KMS-11 (cell line): ENCODE data around the gene FSTL5.

ENCODE experiments used
- H2AFZ ChIP-seq: fragments of 200-600 bp; sonication (generic); 2 replicates; pipeline ENCODE4 v1.6.1; 2016; ENCODE audit warnings: antibody characterized with exemption, mixed run types, low read depth
- H3K27ac ChIP-seq: fragments of 200-600 bp; sonication (generic); 2 replicates; pipeline ENCODE4 v1.6.1; 2016; ENCODE audit warnings: mild to moderate bottlenecking, mixed run types
- H3K27me3 ChIP-seq: fragments of 200-600 bp; sonication (generic); 2 replicates; pipeline ENCODE4 v1.6.1; 2017; ENCODE audit warnings: mild to moderate bottlenecking, low read depth, mixed run types, moderate library complexity; ENCODE audit not compliant: insufficient read depth
- H3K36me3 ChIP-seq: fragments of 200-600 bp; sonication (generic); 2 replicates; pipeline ENCODE4 v1.6.1; 2017; ENCODE audit warnings: mild to moderate bottlenecking, mixed run types; ENCODE audit not compliant: insufficient read depth
- H3K4me1 ChIP-seq: fragments of 200-600 bp; sonication (generic); 2 replicates; pipeline ENCODE4 v1.6.1; 2016; ENCODE audit warnings: mild to moderate bottlenecking, low read depth, mixed run types; ENCODE audit not compliant: poor library complexity, severe bottlenecking
- H3K4me2 ChIP-seq: fragments of 200-600 bp; sonication (generic); 2 replicates; pipeline ENCODE4 v1.7.0; 2016; ENCODE audit warnings: mild to moderate bottlenecking, mixed run types
- H3K4me3 ChIP-seq: fragments of 200-600 bp; sonication (generic); IDR thresholded peaks from 2 replicates; pipeline ENCODE4 v1.6.1; 2017; ENCODE audit warnings: low read depth, low read length, mixed read lengths; ENCODE audit not compliant: insufficient read depth
- H3K79me2 ChIP-seq: fragments of 200-600 bp; sonication (generic); 2 replicates; pipeline ENCODE4 v1.6.1; 2016; ENCODE audit warnings: low read depth, mixed run types; ENCODE audit not compliant: insufficient read depth
- H3K9ac ChIP-seq: fragments of 200-600 bp; sonication (generic); 2 replicates; pipeline ENCODE4 v1.6.1; 2016; ENCODE audit warnings: mild to moderate bottlenecking, mixed run types
- H4K20me1 ChIP-seq: fragments of 200-600 bp; sonication (generic); 2 replicates; pipeline ENCODE4 v1.6.1; 2016; ENCODE audit warnings: mild to moderate bottlenecking, mixed run types; ENCODE audit not compliant: insufficient read depth
- CTCF ChIP-seq: fragments of 200-600 bp; sonication (generic); conservative IDR thresholded peaks from 2 replicates; pipeline ENCODE4 v1.6.1; 2017; ENCODE audit warnings: low read depth, mild to moderate bottlenecking, antibody characterized with exemption, low read length, moderate library complexity, mixed read lengths

The FSTL5 gene

GRCh38 chr4:161448550-161449180 lies 715.1 kb downstream of the FSTL5 start:
- no peaks in the 10 kb centered on the region for H3K79me2 ChIP-seq
- no peaks in the 10 kb centered on the region for H3K4me1 ChIP-seq
- no peak for TF ChIP-seq CTCF

GRCh38 chr4:161444626-161445025 lies 719.2 kb downstream of the FSTL5 start:
- TF ChIP-seq CTCF = no peak
- H3K4me1 ChIP-seq = no peaks in the 10 kb centered on the region
- H3K4me2 ChIP-seq = no peak overlapping the region
- H3K27me3 ChIP-seq = no peaks in the 10 kb centered on the region
- no peak overlapping the region for H3K9ac ChIP-seq
- H3K4me3 ChIP-seq = no peak overlapping the region
- no peaks in the 10 kb centered on the region for H3K79me2 ChIP-seq
- no peak overlapping the region for H3K27ac ChIP-seq
- no peaks in the 10 kb centered on the region for H3K36me3 ChIP-seq
- H4K20me1 ChIP-seq = no peaks in the 10 kb centered on the region
- H2AFZ ChIP-seq = no peak overlapping the region

More at GRCh38 chr4:161448550-161449180, 715.1 kb downstream of the FSTL5 start:
- no peaks in the 10 kb centered on the region for H3K27me3 ChIP-seq
- H3K4me3 ChIP-seq = no peak overlapping the region
- no peak overlapping the region for H3K9ac ChIP-seq
- no peak overlapping the region for H2AFZ ChIP-seq
- H4K20me1 ChIP-seq = no peaks in the 10 kb centered on the region
- no peaks in the 10 kb centered on the region for H3K36me3 ChIP-seq
- no peak overlapping the region for H3K27ac ChIP-seq
- H3K4me2 ChIP-seq = no peak overlapping the region

GRCh38 chr4:161442921-161443320 lies 720.9 kb downstream of the FSTL5 start:
- Histone ChIP-seq H3K36me3 (no peaks in the 10 kb centered on the region), H3K4me3 (no peak overlapping the region), H3K4me2 (no peak overlapping the region), H3K9ac (no peak overlapping the region), H3K79me2 (no peaks in the 10 kb centered on the region), H3K4me1 (no peaks in the 10 kb centered on the region), H4K20me1 (no peaks in the 10 kb centered on the region), H2AFZ (no peak overlapping the region), H3K27me3 (no peaks in the 10 kb centered on the region), H3K27ac (no peak overlapping the region)
- no peak for TF ChIP-seq CTCF

- no peak overlapping the region for H3K4me2 ChIP-seq
- TF ChIP-seq CTCF = no peak
- H3K4me1 ChIP-seq = no peaks in the 10 kb centered on the region
- no peak overlapping the region for H3K4me3 ChIP-seq
- H3K79me2 ChIP-seq = no peaks in the 10 kb centered on the region
- no peak overlapping the region for H3K9ac ChIP-seq
- H4K20me1 ChIP-seq = no peaks in the 10 kb centered on the region
- H3K36me3 ChIP-seq = no peaks in the 10 kb centered on the region
- no peak overlapping the region for H2AFZ ChIP-seq
- no peak overlapping the region for H3K27ac ChIP-seq
- H3K27me3 ChIP-seq = no peaks in the 10 kb centered on the region
Measured at GRCh38 chr4:161438096-161438495, 725.7 kb downstream of the FSTL5 start.
